ENCODE results near the gene PYGM.

Gene PYGM

DNA sequence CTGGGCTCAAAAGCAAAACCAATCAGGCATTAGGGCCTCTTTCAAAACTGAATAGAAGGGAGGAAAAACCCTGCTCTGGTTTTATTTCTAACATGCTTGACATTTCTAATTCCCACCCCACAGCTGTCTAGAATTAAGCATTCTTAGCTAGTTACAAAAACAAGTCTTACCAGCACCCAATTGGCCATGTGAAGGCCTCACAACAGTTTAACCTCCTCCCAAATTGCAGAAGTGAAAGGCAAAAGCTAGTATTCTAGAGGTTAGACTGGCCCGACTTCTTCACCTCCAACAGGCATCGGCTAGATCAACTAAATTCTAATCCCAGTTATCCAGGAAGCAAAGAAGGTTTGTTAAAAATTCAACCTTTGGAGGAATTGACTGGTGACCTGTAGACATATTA, 12.1 kb upstream of the PYGM start:
- peaks cover 58% of the 10 kb centered on the region for H3K79me2 ChIP-seq (ENCODE audit: insufficient read depth, low read length)
- H3K4me3 ChIP-seq (ENCODE audit: insufficient read depth, low read length, poor library complexity, severe bottlenecking), result no peak overlapping the region
- H3K4me2 ChIP-seq (ENCODE audit: low read depth, low read length, poor library complexity, severe bottlenecking), result no peak overlapping the region
- peaks cover 71% of the 10 kb centered on the region for H4K20me1 ChIP-seq (ENCODE audit: low read depth, low read length)
- no peaks in the 10 kb centered on the region for H3K27me3 ChIP-seq (ENCODE audit: low read length)
- no peaks in the 10 kb centered on the region for H3K9me2 ChIP-seq (replicated peaks; ENCODE audit: insufficient read depth, low read length)
- no peaks in the 10 kb centered on the region for H3K9me3 ChIP-seq (ENCODE audit: insufficient read depth, low read length)
- H3K9ac ChIP-seq (ENCODE audit: low read length), result no peak overlapping the region
- peaks cover 66% of the 10 kb centered on the region for H3F3A ChIP-seq (ENCODE audit: insufficient read depth)
- H3K36me3 ChIP-seq (ENCODE audit: low read length), result peaks cover 92% of the 10 kb centered on the region
- no peak overlapping the region for H2AFZ ChIP-seq (ENCODE audit: low read depth, low read length, severe bottlenecking)
- TF ChIP-seq EZH2phosphoT487 (conservative IDR thresholded peaks at IDR 0.05; ENCODE audit: low read length), result no peak
- TF ChIP-seq, protein P1, sequence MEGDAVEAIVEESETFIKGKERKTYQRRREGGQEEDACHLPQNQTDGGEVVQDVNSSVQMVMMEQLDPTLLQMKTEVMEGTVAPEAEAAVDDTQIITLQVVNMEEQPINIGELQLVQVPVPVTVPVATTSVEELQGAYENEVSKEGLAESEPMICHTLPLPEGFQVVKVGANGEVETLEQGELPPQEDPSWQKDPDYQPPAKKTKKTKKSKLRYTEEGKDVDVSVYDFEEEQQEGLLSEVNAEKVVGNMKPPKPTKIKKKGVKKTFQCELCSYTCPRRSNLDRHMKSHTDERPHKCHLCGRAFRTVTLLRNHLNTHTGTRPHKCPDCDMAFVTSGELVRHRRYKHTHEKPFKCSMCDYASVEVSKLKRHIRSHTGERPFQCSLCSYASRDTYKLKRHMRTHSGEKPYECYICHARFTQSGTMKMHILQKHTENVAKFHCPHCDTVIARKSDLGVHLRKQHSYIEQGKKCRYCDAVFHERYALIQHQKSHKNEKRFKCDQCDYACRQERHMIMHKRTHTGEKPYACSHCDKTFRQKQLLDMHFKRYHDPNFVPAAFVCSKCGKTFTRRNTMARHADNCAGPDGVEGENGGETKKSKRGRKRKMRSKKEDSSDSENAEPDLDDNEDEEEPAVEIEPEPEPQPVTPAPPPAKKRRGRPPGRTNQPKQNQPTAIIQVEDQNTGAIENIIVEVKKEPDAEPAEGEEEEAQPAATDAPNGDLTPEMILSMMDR (IDR thresholded peaks at IDR 0.05; ENCODE audit: insufficient read depth, low read length, poor library complexity, severe bottlenecking), result no peak
- H3K27ac ChIP-seq (ENCODE audit: low read depth, low read length), result peak overlapping the region; percentile 46; the same call in 1 of the 2 replicates

DNA sequence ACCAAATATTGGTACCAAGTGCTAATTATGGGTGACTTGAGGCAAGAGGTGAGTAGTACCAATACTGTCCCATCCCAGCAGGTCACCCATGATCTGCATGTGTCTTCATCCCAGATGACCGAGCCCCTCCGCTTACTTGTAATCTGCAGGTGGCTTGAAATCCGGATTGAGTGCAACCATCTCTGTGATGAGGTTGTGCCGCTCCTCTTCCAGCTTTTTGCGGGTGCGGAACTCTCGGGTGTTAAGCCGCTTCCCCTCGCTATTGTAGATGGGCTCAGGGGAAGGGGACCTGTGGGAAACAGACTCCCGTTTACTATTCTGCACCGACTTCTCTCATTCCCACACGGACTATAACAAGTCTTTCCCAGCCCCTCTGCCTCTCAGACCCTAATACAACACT, 10.3 kb upstream of the PYGM start:
- Histone ChIP-seq H3K4me2 (ENCODE audit: low read depth, low read length, poor library complexity, severe bottlenecking) (no peak overlapping the region), H3K79me2 (ENCODE audit: insufficient read depth, low read length) (peaks cover 41% of the 10 kb centered on the region), H2AFZ (ENCODE audit: low read depth, low read length, severe bottlenecking) (no peak overlapping the region), H3K9me3 (ENCODE audit: insufficient read depth, low read length) (no peaks in the 10 kb centered on the region), H3K9me2 (replicated peaks; ENCODE audit: insufficient read depth, low read length) (no peaks in the 10 kb centered on the region), H3K27ac (ENCODE audit: low read depth, low read length) (no peak overlapping the region), H3K36me3 (ENCODE audit: low read length) (peaks cover 74% of the 10 kb centered on the region), H3K27me3 (ENCODE audit: low read length) (no peaks in the 10 kb centered on the region), H4K20me1 (ENCODE audit: low read depth, low read length) (peaks cover 54% of the 10 kb centered on the region), H3K4me3 (ENCODE audit: insufficient read depth, low read length, poor library complexity, severe bottlenecking) (no peak overlapping the region), H3F3A (ENCODE audit: insufficient read depth) (peaks cover 62% of the 10 kb centered on the region), H3K9ac (ENCODE audit: low read length) (no peak overlapping the region)
- TF ChIP-seq EZH2phosphoT487 (conservative IDR thresholded peaks at IDR 0.05; ENCODE audit: low read length), result no peak
- TF ChIP-seq, protein P1 (IDR thresholded peaks at IDR 0.05; ENCODE audit: insufficient read depth, low read length, poor library complexity, severe bottlenecking), result no peak

DNA sequence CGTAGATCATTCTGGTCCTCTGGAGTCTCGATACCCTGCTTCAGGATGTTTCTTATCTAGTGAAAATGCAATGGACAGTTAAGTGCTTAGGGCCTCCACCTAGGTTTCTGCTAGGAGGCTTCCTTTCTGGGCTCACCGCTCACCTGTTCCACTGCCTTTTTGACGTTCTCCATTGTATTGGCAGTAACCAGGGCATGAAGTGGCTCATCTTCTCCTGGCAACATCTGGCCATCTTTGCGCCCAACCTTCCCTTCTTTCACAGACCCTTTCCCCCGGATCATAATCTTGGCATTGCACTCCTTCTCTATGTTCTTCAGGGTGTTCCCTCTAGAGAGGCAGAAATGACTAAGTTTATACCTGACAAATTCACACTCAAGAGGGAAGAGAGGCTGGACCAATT, 9.5 kb upstream of the PYGM start:
- H4K20me1 ChIP-seq (ENCODE audit: low read depth, low read length), result peaks cover 48% of the 10 kb centered on the region
- no peak overlapping the region for H3K9ac ChIP-seq (ENCODE audit: low read length)
- no peaks in the 10 kb centered on the region for H3K27me3 ChIP-seq (ENCODE audit: low read length)
- no peaks in the 10 kb centered on the region for H3K9me2 ChIP-seq (replicated peaks; ENCODE audit: insufficient read depth, low read length)
- no peaks in the 10 kb centered on the region for H3K9me3 ChIP-seq (ENCODE audit: insufficient read depth, low read length)
- peaks cover 67% of the 10 kb centered on the region for H3F3A ChIP-seq (ENCODE audit: insufficient read depth)
- peaks cover 76% of the 10 kb centered on the region for H3K36me3 ChIP-seq (ENCODE audit: low read length)
- H3K4me3 ChIP-seq (ENCODE audit: insufficient read depth, low read length, poor library complexity, severe bottlenecking), result no peak overlapping the region
- H3K79me2 ChIP-seq (ENCODE audit: insufficient read depth, low read length), result peaks cover 33% of the 10 kb centered on the region
- TF ChIP-seq EZH2phosphoT487 (conservative IDR thresholded peaks at IDR 0.05; ENCODE audit: low read length), result no peak
- TF ChIP-seq, protein P1 (IDR thresholded peaks at IDR 0.05; ENCODE audit: insufficient read depth, low read length, poor library complexity, severe bottlenecking), result no peak
- H3K27ac ChIP-seq (ENCODE audit: low read depth, low read length), result no peak overlapping the region
- H3K4me2 ChIP-seq (ENCODE audit: low read depth, low read length, poor library complexity, severe bottlenecking), result no peak overlapping the region
- no peak overlapping the region for H2AFZ ChIP-seq (ENCODE audit: low read depth, low read length, severe bottlenecking)
